Breast epithelium (tissue), 4 donors: Measurements from ENCODE around the gene TANC1. TPM values are rescaled to one million over a fixed set of nuclear protein-coding genes. Genes with fewer than 3 reads are reported as not detected.

Experiments used
- DNase-seq, 2 donors: peaks; one replicate each; pipeline ENCODE4 v3.0.0-alpha.2; 2019; ENCODE audit warnings: low spot score in 2 of 2
- H3K27ac ChIP-seq, 2 donors: fragments of 200-600 bp; sonication (generic) in 1 of 2; one replicate each; pipeline ENCODE4 v1.5.1; 2016 to 2019; ENCODE audit warnings: mild to moderate bottlenecking in 1 of 2
- H3K27me3 ChIP-seq, 2 donors: fragments of 200-600 bp; sonication (generic) in 1 of 2; one replicate each; pipeline versions ENCODE4 v1.5.1 to v1.6.0; 2017 to 2019; ENCODE audit warnings: control low read depth in 1 of 2, mild to moderate bottlenecking in 1 of 2
- H3K36me3 ChIP-seq: fragments of 200-600 bp; one replicate; pipeline ENCODE4 v1.5.1; 2019
- H3K4me1 ChIP-seq, 2 donors: fragments of 200-600 bp; sonication (generic); one replicate each; pipeline ENCODE4 v1.5.1; 2016 to 2019; ENCODE audit warnings: control low read depth in 1 of 2
- H3K4me3 ChIP-seq, 3 donors: fragments of 200-600 bp; sonication (generic); 1 replicate in 2 of 3; 2 replicates in 1 of 3; pipeline ENCODE4 v1.5.1; 2016 to 2019; ENCODE audit warnings: mild to moderate bottlenecking in 3 of 3, moderate library complexity in 2 of 3
- H3K9me3 ChIP-seq, 2 donors: fragments of 200-600 bp; sonication (generic) in 1 of 2; one replicate each; pipeline ENCODE4 v1.5.1; 2016 to 2019; ENCODE audit warnings: control low read depth in 1 of 2
- POLR2A ChIP-seq: fragments of 450-650 bp; IDR thresholded peaks from one replicate; pipeline ENCODE4 v1.6.1; 2016; ENCODE audit warnings: antibody characterized with exemption, mild to moderate bottlenecking, moderate library complexity
- POLR2AphosphoS5 ChIP-seq, 3 donors: sonication (generic); formaldehyde crosslinking; IDR thresholded peaks; one replicate each; pipeline ENCODE4 v1.6.1; 2017; ENCODE audit warnings: antibody characterized with exemption in 3 of 3
- intact Hi-C: fragments of 100-400 bp; cut with DNase I; formaldehyde crosslinking; loops from one replicate; pipeline ENCODE4 v1.15.1; 2023; ENCODE audit warnings: low total_unique reads
- total RNA-seq, 3 donors: library from RNA; depleted of rRNA; stranded (reverse); fragments of >200 nt; gene quantifications; one replicate each; pipeline ENCODE4 v1.1.0, GENCODE V29; 2016
- TF ChIP-seq, protein P1 (sequence below), 3 donors: fragments of 450-650 bp; IDR thresholded peaks; one replicate each; pipeline ENCODE4 v1.5.1; 2016 to 2017; ENCODE audit warnings: antibody characterized with exemption in 3 of 3, mild to moderate bottlenecking in 3 of 3, moderate library complexity in 3 of 3

Gene TANC1
- total RNA-seq, 3 donors from 2014 or later, result 18.9 to 62.3 (median 58.4) TPM

DNA sequence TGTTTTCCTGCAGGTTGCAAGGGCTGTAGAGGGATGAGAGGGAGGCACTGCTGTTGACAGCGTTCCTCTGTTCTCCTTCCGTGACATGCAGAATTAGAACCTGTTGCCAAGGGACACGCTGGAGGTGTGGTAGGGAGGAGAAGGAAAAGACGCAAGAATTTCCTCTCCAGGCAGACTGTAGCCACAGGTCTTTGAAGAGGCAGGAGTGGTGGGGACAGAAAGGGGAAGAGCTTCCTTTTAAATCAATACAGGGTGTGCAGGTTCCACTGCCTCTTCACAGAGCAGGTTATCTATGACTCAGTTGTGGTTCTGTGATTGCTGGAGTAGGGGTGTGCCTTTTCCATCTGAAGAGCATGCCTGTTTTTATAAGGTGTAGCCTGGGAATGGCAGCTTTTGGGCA lies 185.0 kb downstream of the TANC1 start:
- Histone ChIP-seq H3K36me3 (no peaks in the 10 kb centered on the region), H3K27ac (peak overlapping the region in 1 of 2 donors; percentile 29), H3K4me3 (no peak overlapping the region), H3K9me3 (no peaks in the 10 kb centered on the region), H3K4me1 (peaks cover 0 to 5% of the 10 kb centered on the region in 2 donors), H3K27me3 (no peaks in the 10 kb centered on the region)
- TF ChIP-seq POLR2AphosphoS5 (IDR thresholded peaks at IDR 0.05) (no peak), POLR2A (no peak)
- TF ChIP-seq, protein P1, sequence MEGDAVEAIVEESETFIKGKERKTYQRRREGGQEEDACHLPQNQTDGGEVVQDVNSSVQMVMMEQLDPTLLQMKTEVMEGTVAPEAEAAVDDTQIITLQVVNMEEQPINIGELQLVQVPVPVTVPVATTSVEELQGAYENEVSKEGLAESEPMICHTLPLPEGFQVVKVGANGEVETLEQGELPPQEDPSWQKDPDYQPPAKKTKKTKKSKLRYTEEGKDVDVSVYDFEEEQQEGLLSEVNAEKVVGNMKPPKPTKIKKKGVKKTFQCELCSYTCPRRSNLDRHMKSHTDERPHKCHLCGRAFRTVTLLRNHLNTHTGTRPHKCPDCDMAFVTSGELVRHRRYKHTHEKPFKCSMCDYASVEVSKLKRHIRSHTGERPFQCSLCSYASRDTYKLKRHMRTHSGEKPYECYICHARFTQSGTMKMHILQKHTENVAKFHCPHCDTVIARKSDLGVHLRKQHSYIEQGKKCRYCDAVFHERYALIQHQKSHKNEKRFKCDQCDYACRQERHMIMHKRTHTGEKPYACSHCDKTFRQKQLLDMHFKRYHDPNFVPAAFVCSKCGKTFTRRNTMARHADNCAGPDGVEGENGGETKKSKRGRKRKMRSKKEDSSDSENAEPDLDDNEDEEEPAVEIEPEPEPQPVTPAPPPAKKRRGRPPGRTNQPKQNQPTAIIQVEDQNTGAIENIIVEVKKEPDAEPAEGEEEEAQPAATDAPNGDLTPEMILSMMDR (IDR thresholded peaks at IDR 0.05), result no peak
- intact Hi-C loops, result no loop called here
- DNase-seq, result no peak

DNA sequence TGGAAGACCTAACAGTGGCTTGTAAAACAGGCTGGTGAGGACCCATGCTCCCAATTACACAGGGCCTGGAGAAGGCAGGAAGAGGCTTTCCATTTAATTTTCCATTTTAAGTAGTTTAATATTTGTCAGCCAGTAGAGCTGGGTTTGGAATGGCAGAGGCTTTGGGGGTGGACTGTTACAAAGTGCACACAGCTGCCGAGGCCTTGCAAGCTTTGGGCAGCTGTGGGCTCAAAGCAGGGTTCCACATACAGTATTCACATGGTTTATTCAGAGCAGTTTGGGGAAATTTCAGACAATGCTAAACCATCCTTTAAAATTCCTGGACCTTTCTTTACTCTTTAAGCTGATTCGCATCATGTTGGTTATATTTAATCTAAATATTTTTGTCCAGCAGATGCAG lies 185.5 kb downstream of the TANC1 start:
- Histone ChIP-seq H3K27me3 (no peaks in the 10 kb centered on the region), H3K9me3 (no peaks in the 10 kb centered on the region), H3K36me3 (no peaks in the 10 kb centered on the region), H3K4me1 (peaks cover 0 to 5% of the 10 kb centered on the region in 2 donors), H3K4me3 (no peak overlapping the region), H3K27ac (peak overlapping the region in 1 of 2 donors; percentile 34)
- no peak for DNase-seq
- no peak for TF ChIP-seq POLR2A
- no peak for TF ChIP-seq POLR2AphosphoS5 (IDR thresholded peaks at IDR 0.05)
- TF ChIP-seq, protein P1 (IDR thresholded peaks at IDR 0.05), result no peak
- intact Hi-C loops, result no loop called here

DNA sequence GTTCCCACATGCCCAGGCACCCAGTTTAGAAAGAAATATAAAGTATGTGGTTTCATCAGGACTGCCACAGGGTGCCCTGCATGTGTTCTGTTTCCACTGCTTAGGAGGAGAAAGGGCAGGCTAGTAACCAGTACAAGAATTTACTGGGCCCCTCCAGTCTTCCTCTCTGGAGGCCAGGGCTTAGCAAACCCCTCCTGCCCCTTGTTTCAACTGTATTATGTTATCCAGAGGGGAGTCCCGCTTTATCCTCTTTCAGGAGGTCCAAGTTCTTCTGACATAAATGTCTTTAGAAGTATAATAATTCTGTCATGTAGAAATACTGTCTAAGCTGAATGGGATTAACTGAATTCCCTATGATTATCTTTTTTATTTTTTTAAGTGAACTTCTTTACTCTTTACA lies 185.9 kb downstream of the TANC1 start:
- no peaks in the 10 kb centered on the region for H3K27me3 ChIP-seq
- intact Hi-C loops, result no loop called here
- no peaks in the 10 kb centered on the region for H3K9me3 ChIP-seq
- DNase-seq, result no peak
- H3K36me3 ChIP-seq, result no peaks in the 10 kb centered on the region
- no peak overlapping the region for H3K4me3 ChIP-seq
- H3K27ac ChIP-seq, result peak overlapping the region in 1 of 2 donors; percentile 34
- TF ChIP-seq POLR2A (no peak), POLR2AphosphoS5 (IDR thresholded peaks at IDR 0.05) (no peak)
- TF ChIP-seq, protein P1 (IDR thresholded peaks at IDR 0.05), result no peak
- H3K4me1 ChIP-seq, result peaks cover 0 to 5% of the 10 kb centered on the region in 2 donors

DNA sequence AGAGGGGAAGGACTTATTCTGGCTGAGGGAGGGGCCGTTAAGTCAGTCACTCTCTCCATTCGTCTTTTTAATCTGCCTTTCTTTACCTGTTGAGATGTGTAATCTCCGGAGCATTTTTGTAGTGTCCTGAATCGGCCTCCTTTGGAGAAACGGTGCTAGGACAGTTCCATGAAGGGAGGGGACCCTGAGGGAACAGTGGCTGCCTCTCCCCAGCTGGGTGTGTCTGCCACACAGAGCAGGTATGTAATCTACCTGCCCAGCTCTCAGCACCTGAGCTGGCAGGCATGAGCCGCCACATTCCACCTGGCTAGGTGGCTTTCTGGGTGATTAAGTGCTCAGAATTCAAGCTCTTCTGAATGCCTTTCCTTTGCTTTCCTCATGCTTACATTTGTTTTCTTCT lies 186.9 kb downstream of the TANC1 start:
- Histone ChIP-seq H3K36me3 (no peaks in the 10 kb centered on the region), H3K4me1 (peaks cover 0 to 5% of the 10 kb centered on the region in 2 donors), H3K4me3 (no peak overlapping the region), H3K27me3 (no peaks in the 10 kb centered on the region), H3K9me3 (no peaks in the 10 kb centered on the region), H3K27ac (peak overlapping the region; percentile 35 to 65)
- TF ChIP-seq POLR2A (no peak), POLR2AphosphoS5 (IDR thresholded peaks at IDR 0.05) (no peak)
- TF ChIP-seq, protein P1 (IDR thresholded peaks at IDR 0.05), result peak in 1 of 3 donors; percentile 20
- intact Hi-C loops, result no loop called here
- DNase-seq, result peak in 1 of 2 donors; percentile 47

DNA sequence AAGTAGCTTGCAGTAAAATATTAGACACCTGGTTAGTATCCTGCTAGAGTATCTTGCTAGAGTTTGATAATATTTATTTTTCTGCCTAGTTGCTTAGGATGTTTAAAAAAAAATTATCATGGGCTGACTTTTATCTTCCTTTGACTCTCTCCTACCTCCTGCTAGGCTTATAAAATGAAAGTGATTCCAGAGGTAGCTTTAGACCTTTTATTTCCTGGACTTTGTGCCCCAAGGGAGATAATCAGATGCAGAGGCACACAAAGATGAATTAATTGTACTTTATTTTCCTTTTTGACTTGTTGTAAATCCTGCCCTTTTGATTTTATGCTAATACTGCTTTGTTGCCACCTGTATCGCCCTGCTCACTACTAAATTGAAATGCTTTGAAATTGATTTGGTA lies 187.4 kb downstream of the TANC1 start:
- no peak for TF ChIP-seq POLR2AphosphoS5 (IDR thresholded peaks at IDR 0.05)
- no peak for TF ChIP-seq POLR2A
- TF ChIP-seq, protein P1 (IDR thresholded peaks at IDR 0.05), result no peak
- Histone ChIP-seq H3K36me3 (no peaks in the 10 kb centered on the region), H3K9me3 (no peaks in the 10 kb centered on the region), H3K27me3 (no peaks in the 10 kb centered on the region), H3K27ac (peak overlapping the region; percentile 35 to 65), H3K4me1 (peaks cover 0 to 5% of the 10 kb centered on the region in 2 donors), H3K4me3 (no peak overlapping the region)
- intact Hi-C loops, result no loop called here
- no peak for DNase-seq
